GM19452 (cell line): ENCODE data around the gene AKAP6.

ENCODE experiments used
- ATAC-seq: cut with Tn5 transposase; IDR thresholded peaks from one replicate; pipeline ENCODE4 v1.9.1; 2021; ENCODE audit not compliant: unreplicated experiment

The AKAP6 gene

GRCh38 chr14:32693114-32693513 lies 364.0 kb downstream of the AKAP6 start:
- no peak for ATAC-seq

GRCh38 chr14:32694795-32695449 lies 365.8 kb downstream of the AKAP6 start:
- ATAC-seq = no peak

GRCh38 chr14:32696325-32697091 lies 367.4 kb downstream of the AKAP6 start:
- ATAC-seq = no peak

- ATAC-seq = no peak
These were observed 368.0 kb downstream of the AKAP6 start for GRCh38 chr14:32697114-32697513.

- ATAC-seq = no peak
These were observed 368.6 kb downstream of the AKAP6 start for GRCh38 chr14:32697704-32698103.

GRCh38 chr14:32698831-32699230 lies 369.7 kb downstream of the AKAP6 start:
- no peak for ATAC-seq

GRCh38 chr14:32701475-32701874 lies 372.4 kb downstream of the AKAP6 start:
- no peak for ATAC-seq

- no peak for ATAC-seq
These were observed 373.0 kb downstream of the AKAP6 start for GRCh38 chr14:32702088-32702487.

- ATAC-seq = peak; percentile 88
These were observed 373.5 kb downstream of the AKAP6 start for GRCh38 chr14:32702562-32702961.

GRCh38 chr14:32703183-32703621 lies 374.1 kb downstream of the AKAP6 start:
- ATAC-seq = no peak

GRCh38 chr14:32706721-32707519 lies 377.8 kb downstream of the AKAP6 start:
- no peak for ATAC-seq

- ATAC-seq = no peak
These were observed 378.8 kb downstream of the AKAP6 start for GRCh38 chr14:32707742-32708500.

GRCh38 chr14:32709027-32709426 lies 379.9 kb downstream of the AKAP6 start:
- ATAC-seq = no peak

GRCh38 chr14:32710231-32710671 lies 381.2 kb downstream of the AKAP6 start:
- no peak for ATAC-seq

- no peak for ATAC-seq
These were observed 381.9 kb downstream of the AKAP6 start for GRCh38 chr14:32710731-32711680.

- no peak for ATAC-seq
These were observed 384.8 kb downstream of the AKAP6 start for GRCh38 chr14:32713856-32714255.

GRCh38 chr14:32719601-32720000 lies 390.5 kb downstream of the AKAP6 start:
- no peak for ATAC-seq

- no peak for ATAC-seq
These were observed 391.8 kb downstream of the AKAP6 start for GRCh38 chr14:32720927-32721326.

GRCh38 chr14:32722631-32723183 lies 393.6 kb downstream of the AKAP6 start:
- ATAC-seq = no peak
